ENCODE measurements around the gene AGBL5. TPM values are rescaled to one million over a fixed set of nuclear protein-coding genes. Genes with fewer than 3 reads are reported as not detected.

Gene AGBL5
- total RNA-seq, 1 experiment from 2014 or later, result 40.0 TPM

- Histone ChIP-seq H3K4me3 (replicated peaks in 1 of 2; ENCODE audit: low read depth in 1 of 2, low read length in 2 of 2) (no peak overlapping the region), H3K9me2 (ENCODE audit: insufficient read depth) (no peaks in the 10 kb centered on the region), H2AFZ (ENCODE audit: low read depth, low read length, poor library complexity, severe bottlenecking) (no peak overlapping the region), H3K27me3 (ENCODE audit: insufficient read depth, low read length) (no peaks in the 10 kb centered on the region), H3K27ac (ENCODE audit: low read depth, low read length) (no peak overlapping the region), H3K4me2 (ENCODE audit: low read length) (no peak overlapping the region), H3K9ac (ENCODE audit: low read length) (no peak overlapping the region), H3K4me1 (ENCODE audit: control insufficient read depth in 1 of 2, insufficient read depth in 2 of 2, low read length in 2 of 2) (no peaks in the 10 kb centered on the region), H3K9me3 (ENCODE audit: control insufficient read depth in 1 of 2, insufficient read depth in 1 of 2, low read depth in 1 of 2, low read length in 2 of 2) (no peaks in the 10 kb centered on the region), H4K20me1 (ENCODE audit: insufficient read depth) (no peaks in the 10 kb centered on the region), H3K36me3 (ENCODE audit: control insufficient read depth in 1 of 2, insufficient read depth in 2 of 2, low read length in 2 of 2) (peaks cover 6 to 11% of the 10 kb centered on the region in 2 experiments; a peak in 2 of 4 replicates), H3K79me2 (ENCODE audit: insufficient read depth, low read length) (no peaks in the 10 kb centered on the region)
- RAD21 ChIA-PET (ENCODE audit: low non-redundant PET in 1 of 2, low total read pairs in 2 of 2, uncharacterized antibody in 2 of 2, unreplicated experiment in 2 of 2), result no interaction called here
- no peak for ATAC-seq
- POLR2A ChIA-PET, result no interaction called here
- no peak for DNase-seq (ENCODE audit: low read depth, low spot score)
- BruUV-seq (replicated peaks), result no TSS peak
- CTCF ChIA-PET, result no interaction called here
- intact Hi-C loops (cut with micrococcal nuclease), result no loop called here
- TF ChIP-seq REST (IDR thresholded peaks at IDR 0.05; ENCODE audit: low read depth), result no peak
- TF ChIP-seq ZFX (IDR thresholded peaks at IDR 0.05), result no peak
- no peak for TF ChIP-seq SIN3A (IDR thresholded peaks at IDR 0.05; ENCODE audit: low read depth)
- TF ChIP-seq EZH2phosphoT487 (IDR thresholded peaks at IDR 0.05; ENCODE audit: borderline replicate concordance), result no peak
- no peak for TF ChIP-seq YY1 (IDR thresholded peaks at IDR 0.05; ENCODE audit: extremely low read depth, insufficient replicate concordance, low read depth, low read length)
- no peak for TF ChIP-seq FOSL1 (IDR thresholded peaks at IDR 0.05; ENCODE audit: low read depth)
- no peak for TF ChIP-seq SP1 (IDR thresholded peaks at IDR 0.05; ENCODE audit: low read depth)
- TF ChIP-seq CBX3 (IDR thresholded peaks at IDR 0.05; ENCODE audit: low read depth), result no peak
- TF ChIP-seq POLR2AphosphoS5 (IDR thresholded peaks at IDR 0.05; ENCODE audit: low read depth, low read length), result no peak
- no peak for TF ChIP-seq ZNF274 (IDR thresholded peaks at IDR 0.05; ENCODE audit: low read depth, low read length)
- no peak for TF ChIP-seq CTCF (IDR thresholded peaks at IDR 0.05 in 2 of 3, conservative IDR thresholded peaks at IDR 0.05 in 1 of 3; ENCODE audit: borderline replicate concordance in 1 of 3, insufficient read depth in 1 of 3, low read depth in 2 of 3, low read length in 2 of 3)
- no peak for TF ChIP-seq POLR2A (IDR thresholded peaks at IDR 0.05; ENCODE audit: borderline replicate concordance, extremely low read depth, insufficient read depth, insufficient read length)
- no peak for TF ChIP-seq TCF7L2 (IDR thresholded peaks at IDR 0.05; ENCODE audit: borderline replicate concordance, extremely low read depth, insufficient read depth, insufficient read length)
- no peak for TF ChIP-seq ATF3 (IDR thresholded peaks at IDR 0.05)
These were observed 8.9 kb downstream of the AGBL5 start for GRCh38 chr2:27060323-27060722.

Data from HCT116 (cell line).